HepG2 (cell line): ENCODE measurements around the gene ZMYND19. TPM values are rescaled to one million over a fixed set of nuclear protein-coding genes. Genes with fewer than 3 reads are reported as not detected.
A peak's percentile ranks its signal among the peaks of the same experiment; 100 is the strongest.

Experiments used
- CCDC6 ChIP-seq: sonication (generic); formaldehyde crosslinking; IDR thresholded peaks from 2 replicates; pipeline ENCODE4 v1.8.1; 2022; ENCODE audit warnings: mild to moderate bottlenecking, missing genetic modification reagents, moderate library complexity
- ERF ChIP-seq: IDR thresholded peaks from 2 replicates; pipeline ENCODE4 v1.6.1; 2018; ENCODE audit warnings: missing biosample characterization, missing genetic modification reagents
- IRF2 ChIP-seq: IDR thresholded peaks from 2 replicates; pipeline ENCODE4 v1.6.1; 2018; ENCODE audit warnings: missing genetic modification reagents, missing compliant biosample characterization
- MAFF ChIP-seq: IDR thresholded peaks from 2 replicates; pipeline ENCODE4 v1.6.1; 2011; ENCODE audit warnings: low read depth, low read length, improper control_type of control experiment
- MED1 ChIP-seq: sonication (generic); formaldehyde crosslinking; IDR thresholded peaks from 2 replicates; pipeline ENCODE4 v1.4.0; 2020; ENCODE audit warnings: missing genetic modification reagents
- NCOA5 ChIP-seq: sonication (generic); formaldehyde crosslinking; IDR thresholded peaks from 2 replicates; pipeline ENCODE4 v1.4.0; 2020; ENCODE audit warnings: missing genetic modification reagents
- NR2F2 ChIP-seq: IDR thresholded peaks from 2 replicates; pipeline ENCODE4 v1.6.1; 2012; ENCODE audit warnings: low read depth, inconsistent platforms, borderline replicate concordance
- YY1 ChIP-seq: IDR thresholded peaks from 2 replicates; pipeline ENCODE4 v1.6.1; 2011; ENCODE audit warnings: low read length, low read depth, moderate library complexity, mild to moderate bottlenecking; ENCODE audit not compliant: insufficient read depth, insufficient replicate concordance
- ZBTB3 ChIP-seq: sonication (generic); formaldehyde crosslinking; IDR thresholded peaks from 2 replicates; pipeline ENCODE4 v1.4.0; 2020; ENCODE audit warnings: low read depth, mild to moderate bottlenecking, moderate library complexity, missing genetic modification reagents, borderline replicate concordance
- ZBTB43 ChIP-seq: sonication (generic); formaldehyde crosslinking; conservative IDR thresholded peaks from 2 replicates; pipeline ENCODE4 v1.4.0; 2020; ENCODE audit warnings: missing genetic modification reagents
- ZFP36 ChIP-seq: fragments of 150-350 bp; IDR thresholded peaks from 2 replicates; pipeline ENCODE4 v1.6.1; 2018; ENCODE audit warnings: borderline replicate concordance, low read length, low read depth; ENCODE audit not compliant: partially characterized antibody
- ZFX ChIP-seq: sonication (generic); formaldehyde crosslinking; IDR thresholded peaks from 2 replicates; pipeline ENCODE4 v1.4.0; 2020; ENCODE audit warnings: mild to moderate bottlenecking, low read depth, missing genetic modification reagents, moderate library complexity
- ZIK1 ChIP-seq: sonication (generic); formaldehyde crosslinking; IDR thresholded peaks from 2 replicates; pipeline ENCODE4 v1.5.0; 2020; ENCODE audit warnings: mild to moderate bottlenecking, low read depth, missing genetic modification reagents, borderline replicate concordance
- ZNF142 ChIP-seq: sonication (generic); formaldehyde crosslinking; IDR thresholded peaks from 2 replicates; pipeline ENCODE4 v1.4.0; 2020; ENCODE audit warnings: missing genetic modification reagents
- ZNF441 ChIP-seq: sonication (generic); formaldehyde crosslinking; IDR thresholded peaks from 2 replicates; pipeline ENCODE4 v1.7.0; 2021; ENCODE audit warnings: missing genetic modification reagents, borderline replicate concordance
- ZNF451 ChIP-seq: sonication (generic); formaldehyde crosslinking; IDR thresholded peaks from 2 replicates; pipeline ENCODE4 v1.5.0; 2020; ENCODE audit warnings: mild to moderate bottlenecking, missing genetic modification reagents
- ZNF737 ChIP-seq: sonication (generic); formaldehyde crosslinking; IDR thresholded peaks from 2 replicates; pipeline ENCODE4 v1.5.0; 2020; ENCODE audit warnings: missing genetic modification reagents, mild to moderate bottlenecking, borderline replicate concordance
- ZNF775 ChIP-seq: sonication (generic); formaldehyde crosslinking; IDR thresholded peaks from 2 replicates; pipeline ENCODE4 v1.4.0; 2020; ENCODE audit warnings: missing genetic modification reagents, mild to moderate bottlenecking, moderate library complexity, borderline replicate concordance
- ZNF776 ChIP-seq: sonication (generic); formaldehyde crosslinking; IDR thresholded peaks from 2 replicates; pipeline ENCODE4 v1.4.0; 2020; ENCODE audit warnings: mild to moderate bottlenecking, missing genetic modification reagents
- polyA plus RNA-seq, 8 experiments: library from polyadenylated mRNA; depleted of rRNA in 3 of 8; stranded (reverse) in 7 of 8; unstranded in 1 of 8; fragments of >200 nt; fragmentation: Illumina TruSeq in 4 of 8; extraction: Trizol in 4 of 8; gene quantifications; 2 replicates each; pipeline versions ENCODE4 v1.2.1 to v1.2.3, GENCODE V29; 2011 to 2016; ENCODE audit warnings: low read depth in 4 of 8, missing spikeins in 1 of 8, mixed read lengths in 1 of 8; ENCODE audit not compliant: insufficient read depth in 1 of 8
- total RNA-seq, 5 experiments: library from RNA; depleted of rRNA; stranded (reverse); fragments of >200 nt; fragmentation: Illumina TruSeq; extraction: Trizol; gene quantifications; 2 replicates each; pipeline ENCODE4 v1.2.3, GENCODE V29; 2016; ENCODE audit warnings: low read depth in 1 of 5

ZMYND19 gene
- total and polyA plus RNA-seq, 2 of the 13 experiments (the other 11 are each of a cell fraction or from before 2014, with no cell fraction given): 21.3 to 38.7 TPM

GRCh38 chr9:137618105-137619067 is 28.1 kb upstream of the ZMYND19 start, which contains the start of gene EHMT1 (continued):
- peak; percentile 53; the same call in 1 of the 2 replicates for TF ChIP-seq ZNF142
- no peak for TF ChIP-seq ZFP36
- peak; percentile 94 for TF ChIP-seq ZFX (CRISPR knock-in tag)
- 0 out of 2 replicates have a peak, but pooled peaks have one; percentile 44 for TF ChIP-seq ZIK1 (CRISPR knock-in tag)
- TF ChIP-seq CCDC6: no peak
- 0 out of 2 replicates have a peak, but pooled peaks have one; percentile 34 for TF ChIP-seq ZNF441 (CRISPR knock-in tag)
- peak; percentile 43; the same call in 1 of the 2 replicates for TF ChIP-seq ERF (CRISPR knock-in tag)
- TF ChIP-seq IRF2 (CRISPR knock-in tag): no peak
- no peak for TF ChIP-seq ZNF451
- 0 out of 2 replicates have a peak, but pooled peaks have one; percentile 40 for TF ChIP-seq NR2F2
- no peak for TF ChIP-seq ZNF776
- no peak for TF ChIP-seq ZNF737
- no peak for TF ChIP-seq ZBTB43 (CRISPR knock-in tag)
- TF ChIP-seq MED1: 0 out of 2 replicates have a peak, but pooled peaks have one; percentile 41
- TF ChIP-seq ZNF775 (CRISPR knock-in tag): no peak
- peak; percentile 84 for TF ChIP-seq YY1
- TF ChIP-seq ZBTB3 (CRISPR knock-in tag): no peak
- no peak for TF ChIP-seq NCOA5 (CRISPR knock-in tag)
- no peak for TF ChIP-seq MAFF
